Kidney (tissue), 14 donors: ENCODE results near the gene DSCAML1. TPM values are rescaled to one million over a fixed set of nuclear protein-coding genes. Genes with fewer than 3 reads are reported as not detected.
A peak's percentile ranks its signal among the peaks of the same experiment; 100 is the strongest.

Source experiments
- DNase-seq, 5 donors: peaks; one replicate each; pipeline ENCODE4 v3.0.0-alpha.2; 2013 to 2020
- FAIRE-seq: peaks from 2 replicates; lab custom pipeline; 2012; peaks lifted over from hg19 to GRCh38; lab: Jason Lieb, UNC
- H3K27ac ChIP-seq, 2 donors: one replicate each; pipeline ENCODE4 v1.7.0; 2013; ENCODE audit warnings: low read depth in 2 of 2, low read length in 2 of 2, inconsistent platforms in 1 of 2
- H3K27me3 ChIP-seq: one replicate; pipeline ENCODE4 v1.7.1; 2013; ENCODE audit warnings: low read length, inconsistent platforms; ENCODE audit not compliant: control insufficient read depth, insufficient read depth
- H3K36me3 ChIP-seq, 3 donors: one replicate each; pipeline versions ENCODE4 v1.7.0 to v1.7.1; 2013; ENCODE audit warnings: low read length in 3 of 3, control low read depth in 1 of 3, inconsistent platforms in 1 of 3; ENCODE audit not compliant: insufficient read depth in 3 of 3, control insufficient read depth in 2 of 3
- H3K4me1 ChIP-seq, 3 donors: one replicate each; pipeline versions ENCODE4 v1.7.0 to v1.7.1; 2013; ENCODE audit warnings: low read length in 3 of 3, inconsistent platforms in 1 of 3, low read depth in 1 of 3; ENCODE audit not compliant: control insufficient read depth in 2 of 3, insufficient read depth in 2 of 3
- H3K4me3 ChIP-seq, 3 donors: one replicate each; pipeline versions ENCODE4 v1.7.0 to v1.8.1; 2013; ENCODE audit warnings: low read length in 3 of 3, control low read depth in 1 of 3, inconsistent platforms in 1 of 3
- H3K9ac ChIP-seq, 3 donors: one replicate each; pipeline versions ENCODE4 v1.7.0 to v1.7.1; 2013; ENCODE audit warnings: low read length in 3 of 3, control low read depth in 1 of 3, inconsistent platforms in 1 of 3
- H3K9me3 ChIP-seq, 3 donors: one replicate each; pipeline versions ENCODE4 v1.7.0 to v1.7.1; 2013; ENCODE audit warnings: low read length in 3 of 3, control low read depth in 1 of 3, inconsistent platforms in 1 of 3; ENCODE audit not compliant: control insufficient read depth in 2 of 3, insufficient read depth in 1 of 3
- CTCF ChIP-seq: IDR thresholded peaks from 3 replicates; pipeline ENCODE4 v1.5.1; 2012; ENCODE audit warnings: mild to moderate bottlenecking, moderate library complexity, borderline replicate concordance; ENCODE audit not compliant: insufficient read depth; ENCODE audit errors: extremely low read depth
- intact Hi-C: fragments of 100-400 bp; cut with DNase I; formaldehyde crosslinking; loops from one replicate; pipeline ENCODE4 v1.11.1; 2022
- polyA plus RNA-seq: library from polyadenylated mRNA; stranded (reverse); fragments of 350-450 nt; fragmentation: Illumina TruSeq; extraction: RNeasy Lipid Tissue Mini Kit (QIAGEN cat#74804); gene quantifications from one replicate; pipeline ENCODE4 v1.2.3, GENCODE V29; 2014; ENCODE audit warnings: low read depth, low replicate concordance; ENCODE audit not compliant: insufficient read depth
- total RNA-seq: library from RNA; stranded (reverse); fragmentation: NEBNext Ultra II Directional; extraction: Animal tissue kit (Norgen Biotek cat#: 25700); gene quantifications from one replicate; pipeline ENCODE4 v1.2.1, GENCODE V29; 2021
- donor health status: control.
- donor health status: control.
- donor health status: control.
- donor health status: control.
- donor health status: control.
- donor health status: DM: yes; HTN: yes; CAD: no.
- donor health status: Normal renal cell carcinoma (clear cell type).

The DSCAML1 gene
- total and polyA plus RNA-seq, 2 donors from 2014 or later, result 0.95 to 17.3 TPM

DNA sequence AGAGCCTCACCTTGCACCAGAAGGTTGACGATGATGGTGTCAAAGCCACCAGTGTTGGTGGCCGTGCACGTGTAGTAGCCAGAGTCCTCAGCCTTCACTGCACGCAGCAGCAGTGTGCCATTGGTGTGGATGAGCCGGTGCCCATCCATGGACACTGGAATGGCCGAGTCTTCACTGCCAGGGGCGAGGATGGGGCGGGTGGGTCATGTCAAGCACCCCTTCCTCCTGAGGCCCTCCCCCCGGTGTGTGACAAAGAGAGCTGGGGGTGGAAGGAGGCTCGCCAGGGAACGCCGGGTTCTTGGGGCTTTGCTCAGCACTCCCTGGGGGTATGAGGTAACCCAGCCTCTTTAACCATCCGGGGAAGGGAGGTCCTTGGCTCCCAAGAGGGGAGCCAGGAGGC lies 357.8 kb downstream of the DSCAML1 start:
- H3K27me3 ChIP-seq, result no peaks in the 10 kb centered on the region
- intact Hi-C loops, result no loop called here
- peaks cover 3 to 7% (median 5%) of the 10 kb centered on the region in 3 donors for H3K36me3 ChIP-seq
- H3K9me3 ChIP-seq, result no peaks in the 10 kb centered on the region
- DNase-seq (peak in 1 of 5 donors; percentile 64), FAIRE-seq (no peak)
- no peak overlapping the region for H3K4me3 ChIP-seq
- no peaks in the 10 kb centered on the region for H3K4me1 ChIP-seq
- no peak overlapping the region for H3K27ac ChIP-seq
- TF ChIP-seq CTCF, result no peak
- H3K9ac ChIP-seq, result no peak overlapping the region

DNA sequence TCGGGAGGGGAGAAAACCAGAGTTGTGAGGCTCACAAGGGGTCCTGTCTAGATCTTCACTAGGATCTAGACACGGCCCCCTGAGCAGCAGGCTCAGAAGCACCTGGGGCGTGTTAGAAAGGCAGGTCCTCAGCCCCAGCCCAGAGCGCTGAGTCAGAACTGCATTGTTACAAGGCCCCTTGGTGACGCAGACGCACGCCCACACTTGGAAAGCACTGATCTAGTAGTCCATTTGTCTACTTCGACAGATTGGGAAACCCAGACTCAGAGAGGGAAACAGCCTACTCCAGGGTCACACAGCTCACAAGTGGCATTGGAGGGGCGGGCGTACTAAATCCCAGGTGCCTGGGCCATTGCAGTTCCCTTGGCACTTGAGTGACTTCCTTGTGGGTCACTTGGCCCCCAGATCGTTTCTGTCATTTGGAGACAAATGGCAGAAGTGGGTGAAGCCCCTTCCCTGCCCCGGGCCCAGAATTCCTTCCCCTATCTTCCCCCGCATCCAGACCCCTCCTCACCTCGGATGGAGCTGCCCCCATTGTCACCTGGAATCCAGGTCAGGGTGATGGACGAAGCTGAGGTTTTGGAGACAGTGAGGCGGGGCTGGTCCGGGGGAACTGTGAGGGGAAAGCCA lies 358.5 kb downstream of the DSCAML1 start:
- no peaks in the 10 kb centered on the region for H3K9me3 ChIP-seq
- H3K9ac ChIP-seq, result no peak overlapping the region
- H3K36me3 ChIP-seq, result peaks cover 3 to 7% (median 5%) of the 10 kb centered on the region in 3 donors
- FAIRE-seq (no peak), DNase-seq (peak in 2 of 5 donors; percentile 29 to 33)
- TF ChIP-seq CTCF, result no peak
- no peaks in the 10 kb centered on the region for H3K27me3 ChIP-seq
- intact Hi-C loops, result no loop called here
- no peak overlapping the region for H3K4me3 ChIP-seq
- H3K27ac ChIP-seq, result no peak overlapping the region
- no peaks in the 10 kb centered on the region for H3K4me1 ChIP-seq

GRCh38 chr11:117437791-117438130 lies 359.3 kb downstream of the DSCAML1 start:
- TF ChIP-seq CTCF, result no peak
- intact Hi-C loops, result no loop called here
- H3K27me3 ChIP-seq, result no peaks in the 10 kb centered on the region
- peaks cover 3 to 7% (median 5%) of the 10 kb centered on the region in 3 donors for H3K36me3 ChIP-seq
- DNase-seq (no peak), FAIRE-seq (no peak)
- H3K4me3 ChIP-seq, result no peak overlapping the region
- H3K27ac ChIP-seq, result no peak overlapping the region
- H3K9ac ChIP-seq, result no peak overlapping the region
- H3K9me3 ChIP-seq, result no peaks in the 10 kb centered on the region
- no peaks in the 10 kb centered on the region for H3K4me1 ChIP-seq
